Measurements from ENCODE around the gene GALNT16. TPM values are rescaled to one million over a fixed set of nuclear protein-coding genes. Genes with fewer than 3 reads are reported as not detected.

The GALNT16 gene
- total RNA-seq, 4 donors from 2014 or later, result 3.7 to 16.2 (median 6.7) TPM

- TF ChIP-seq POLR2AphosphoS5 (IDR thresholded peaks at IDR 0.05), result no peak
- TF ChIP-seq CTCF (IDR thresholded peaks at IDR 0.05), result no peak
- TF ChIP-seq EP300 (IDR thresholded peaks at IDR 0.05), result no peak
- no peak for TF ChIP-seq POLR2A (IDR thresholded peaks at IDR 0.05)
- Histone ChIP-seq H3K27me3 (peaks cover 3% of the 10 kb centered on the region), H3K9me3 (no peaks in the 10 kb centered on the region), H3K4me3 (no peak overlapping the region), H3K4me1 (peaks cover 0 to 14% (median 14%) of the 10 kb centered on the region in 3 donors), H3K36me3 (no peaks in the 10 kb centered on the region), H3K27ac (no peak overlapping the region)
- 42 to 74% methylated on average over 3 to 4 of the region's 4 CpGs for WGBS, 2 donors (ENCODE audit: low coverage in 1 of 2)
- no peak for ATAC-seq
These were observed 55.3 kb downstream of the GALNT16 start for GRCh38 chr14:69315301-69315700.

- TF ChIP-seq POLR2A (IDR thresholded peaks at IDR 0.05), result no peak
- H3K9me3 ChIP-seq, result no peaks in the 10 kb centered on the region
- H3K36me3 ChIP-seq, result no peaks in the 10 kb centered on the region
- no peaks in the 10 kb centered on the region for H3K27me3 ChIP-seq
- no peak overlapping the region for H3K4me3 ChIP-seq
- WGBS, 2 donors (ENCODE audit: low coverage in 1 of 2), result 69 to 89% methylated on average over 3 of the region's 4 CpGs
- peak overlapping the region in 2 of 4 donors; percentile 29 to 63 for H3K27ac ChIP-seq
- no peak for ATAC-seq
- H3K4me1 ChIP-seq, result peaks cover 0 to 14% (median 14%) of the 10 kb centered on the region in 3 donors
These were observed 56.6 kb downstream of the GALNT16 start for GRCh38 chr14:69316449-69317101.

GRCh38 chr14:69317102-69317755 lies 57.3 kb downstream of the GALNT16 start:
- peaks cover 0 to 14% (median 14%) of the 10 kb centered on the region in 3 donors for H3K4me1 ChIP-seq
- TF ChIP-seq EP300 (IDR thresholded peaks at IDR 0.05) (no peak), POLR2AphosphoS5 (IDR thresholded peaks at IDR 0.05) (peak; percentile 80)
- H3K9me3 ChIP-seq, result no peaks in the 10 kb centered on the region
- 0 to 53% methylated on average over 1 to 4 of the region's 6 CpGs for WGBS, 2 donors (ENCODE audit: low coverage in 1 of 2)
- no peaks in the 10 kb centered on the region for H3K36me3 ChIP-seq
- H3K4me3 ChIP-seq, result no peak overlapping the region
- H3K27ac ChIP-seq, result peak overlapping the region in 3 of 4 donors; percentile 7 to 63 (median 46)
- ATAC-seq, result peak; percentile 90
- H3K27me3 ChIP-seq, result no peaks in the 10 kb centered on the region

- no peaks in the 10 kb centered on the region for H3K36me3 ChIP-seq
- no peaks in the 10 kb centered on the region for H3K9me3 ChIP-seq
- H3K4me3 ChIP-seq, result no peak overlapping the region
- no peaks in the 10 kb centered on the region for H3K27me3 ChIP-seq
- WGBS, 2 donors (ENCODE audit: low coverage in 1 of 2), result 81 to 90% methylated on average over 2 to 5 of the region's 5 CpGs
- peaks cover 0 to 14% (median 14%) of the 10 kb centered on the region in 3 donors for H3K4me1 ChIP-seq
- peak overlapping the region in 3 of 4 donors; percentile 7 to 63 (median 46) for H3K27ac ChIP-seq
- no peak for TF ChIP-seq CTCF (IDR thresholded peaks at IDR 0.05)
- no peak for TF ChIP-seq POLR2AphosphoS5 (IDR thresholded peaks at IDR 0.05)
- no peak for TF ChIP-seq POLR2A (IDR thresholded peaks at IDR 0.05)
- no peak for TF ChIP-seq EP300 (IDR thresholded peaks at IDR 0.05)
- ATAC-seq, result no peak
These were observed 57.8 kb downstream of the GALNT16 start for GRCh38 chr14:69317780-69318179.

GRCh38 chr14:69318241-69318640 lies 58.3 kb downstream of the GALNT16 start:
- Histone ChIP-seq H3K27ac (peak overlapping the region in 2 of 4 donors; percentile 7 to 63), H3K27me3 (no peaks in the 10 kb centered on the region), H3K4me3 (no peak overlapping the region), H3K4me1 (peaks cover 0 to 14% (median 14%) of the 10 kb centered on the region in 3 donors), H3K36me3 (no peaks in the 10 kb centered on the region), H3K9me3 (no peaks in the 10 kb centered on the region)
- no peak for ATAC-seq
- 85% methylated on average over 2 of the region's 2 CpGs; no CpG with 5 or more reads in 1 of the 2 donors for WGBS, 2 donors (ENCODE audit: low coverage in 1 of 2)
- TF ChIP-seq POLR2A (IDR thresholded peaks at IDR 0.05), result no peak
- no peak for TF ChIP-seq POLR2AphosphoS5 (IDR thresholded peaks at IDR 0.05)
- no peak for TF ChIP-seq CTCF (IDR thresholded peaks at IDR 0.05)
- no peak for TF ChIP-seq EP300 (IDR thresholded peaks at IDR 0.05)
